LHCN-M2 (cell line): ENCODE data around the gene GNG7. TPM values are rescaled to one million over a fixed set of nuclear protein-coding genes. Genes with fewer than 3 reads are reported as not detected.
"Not testable (repeated sequence)": the region's sequence is repeated elsewhere in the genome, so short reads cannot be mapped to it uniquely, and the experiment has no call there.

Source experiments
- DNase-seq: peaks from one replicate; pipeline ENCODE4 v3.0.0-alpha.2; 2012; ENCODE audit warnings: low read depth
- total RNA-seq: library from RNA; depleted of rRNA; stranded (reverse); fragments of >200 nt; gene quantifications from 2 replicates; pipeline ENCODE4 v1.2.3, GENCODE V29; 2014

GNG7 gene
- total RNA-seq, 1 experiment from 2014 or later = not detected

DNA sequence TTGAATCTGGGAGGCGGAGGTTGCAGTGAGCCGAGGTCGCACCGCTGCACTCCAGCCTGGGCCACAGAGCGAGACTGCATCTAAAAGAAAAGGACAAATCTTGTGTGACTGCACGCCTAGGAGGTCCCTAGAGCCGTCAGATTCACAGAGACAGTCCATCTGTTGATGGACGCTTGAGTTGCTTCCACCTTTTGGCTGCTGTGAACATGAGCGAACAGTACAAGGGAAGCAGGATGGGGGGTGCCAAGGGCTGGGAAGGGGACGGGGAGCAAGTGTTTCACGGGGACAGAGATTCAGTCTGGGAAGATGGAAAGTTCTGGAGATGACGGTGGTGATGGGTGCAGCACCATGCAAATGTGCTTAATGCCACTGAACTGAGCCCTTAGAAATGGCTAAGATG, 78.7 kb downstream of the GNG7 start:
- no peak for DNase-seq

DNA sequence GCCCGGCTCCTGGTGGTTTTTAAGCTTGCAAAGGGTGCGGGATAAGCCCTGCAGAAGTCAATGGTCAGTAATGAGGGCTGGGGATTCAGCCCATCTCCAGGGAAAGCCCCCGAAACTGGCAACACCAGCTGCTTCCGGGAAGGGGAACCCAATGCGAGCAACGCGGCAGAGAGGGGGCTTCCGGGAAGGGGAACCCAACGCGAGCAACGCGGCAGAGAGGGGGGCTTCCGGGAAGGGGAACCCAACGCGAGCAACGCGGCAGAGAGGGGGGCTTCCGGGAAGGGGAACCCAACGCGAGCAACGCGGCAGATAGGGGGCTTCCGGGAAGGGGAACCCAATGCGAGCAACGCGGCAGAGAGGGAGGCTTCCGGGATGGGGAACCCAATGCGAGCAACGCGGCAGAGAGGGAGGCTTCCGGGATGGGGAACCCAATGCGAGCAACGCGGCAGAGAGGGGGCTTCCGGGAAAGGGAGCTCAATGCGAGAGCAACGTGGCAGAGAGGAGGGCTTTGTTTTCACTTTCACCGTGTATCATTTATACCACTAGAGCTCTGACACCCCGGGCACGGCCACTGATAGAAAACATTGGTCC, 80.0 kb downstream of the GNG7 start:
- DNase-seq = not testable (repeated sequence)

DNA sequence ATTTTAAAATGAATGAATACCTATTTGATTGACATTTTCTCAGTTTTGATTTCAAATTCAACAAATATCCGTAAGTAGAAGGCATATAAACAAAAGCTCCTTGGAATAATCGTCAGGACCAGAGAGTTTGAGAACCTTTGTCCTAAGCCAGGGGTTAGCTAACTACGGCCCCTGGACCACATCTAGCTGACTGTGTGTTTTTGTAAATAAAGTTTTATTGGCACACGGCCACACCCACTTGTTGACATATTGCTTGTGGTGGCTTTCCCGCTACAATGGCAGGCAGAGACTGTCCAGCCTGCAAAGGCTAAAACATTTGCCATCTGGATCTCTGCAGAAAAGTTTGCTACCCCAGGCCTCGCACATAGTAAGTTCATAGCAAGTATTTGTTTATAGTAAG, 83.4 kb downstream of the GNG7 start:
- peak; percentile 54 for DNase-seq

DNA sequence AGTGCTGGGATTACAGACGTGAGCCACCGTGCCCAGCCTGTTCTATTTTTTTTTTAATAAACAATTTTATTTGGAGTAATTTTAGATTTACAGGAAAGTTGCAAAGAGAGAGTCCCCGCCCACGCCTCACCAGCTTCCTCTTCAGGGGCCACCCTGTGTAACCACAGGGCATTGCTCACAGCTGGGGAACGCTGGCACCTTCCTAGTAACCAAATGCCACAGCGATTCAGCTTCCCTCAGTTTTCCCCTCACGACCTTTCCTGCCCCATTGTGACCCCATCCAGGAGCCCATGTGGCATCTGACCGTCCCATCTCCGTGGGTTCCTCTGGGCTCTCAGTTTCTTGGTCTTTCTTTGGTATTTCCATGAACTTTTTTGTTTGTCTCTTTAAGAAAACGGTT, 83.9 kb downstream of the GNG7 start:
- peak; percentile 95 for DNase-seq

DNA sequence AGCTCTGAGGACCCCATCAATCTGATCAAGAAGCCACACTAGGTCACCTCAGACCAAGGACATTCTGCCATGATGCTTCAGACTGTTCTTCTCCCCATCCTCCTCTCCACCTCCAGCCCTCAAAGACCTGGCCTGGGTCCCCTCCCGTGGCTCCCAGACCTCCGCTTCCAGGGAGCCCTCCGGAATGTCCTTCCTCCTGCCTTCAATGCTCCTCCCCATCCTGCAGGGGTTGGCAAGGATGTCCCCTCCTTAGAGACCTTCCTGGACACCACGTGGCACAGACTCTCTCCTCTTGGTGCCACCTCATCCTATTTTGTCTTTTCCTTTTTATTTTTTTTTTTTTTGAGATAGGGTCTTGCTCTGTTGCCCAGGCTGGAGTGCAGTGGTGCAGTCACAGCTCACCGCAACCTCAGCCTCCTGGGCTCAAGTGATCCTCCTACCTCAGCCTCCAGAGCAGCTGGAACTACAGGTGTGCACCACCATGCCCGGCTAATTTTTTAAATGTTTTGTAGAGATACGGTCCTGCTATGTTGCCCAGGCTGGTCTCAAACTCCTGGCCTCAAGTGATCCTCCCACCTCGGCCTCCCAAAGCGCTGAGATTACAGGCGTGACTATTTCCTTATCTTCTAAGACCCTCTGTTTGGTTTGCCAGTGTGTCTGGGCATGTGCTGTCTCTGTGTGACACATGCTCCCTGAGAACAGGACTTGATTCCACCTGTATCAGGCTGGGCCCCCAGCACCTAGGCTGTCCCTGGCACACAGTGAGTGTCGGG, 84.9 kb downstream of the GNG7 start:
- DNase-seq = no peak

DNA sequence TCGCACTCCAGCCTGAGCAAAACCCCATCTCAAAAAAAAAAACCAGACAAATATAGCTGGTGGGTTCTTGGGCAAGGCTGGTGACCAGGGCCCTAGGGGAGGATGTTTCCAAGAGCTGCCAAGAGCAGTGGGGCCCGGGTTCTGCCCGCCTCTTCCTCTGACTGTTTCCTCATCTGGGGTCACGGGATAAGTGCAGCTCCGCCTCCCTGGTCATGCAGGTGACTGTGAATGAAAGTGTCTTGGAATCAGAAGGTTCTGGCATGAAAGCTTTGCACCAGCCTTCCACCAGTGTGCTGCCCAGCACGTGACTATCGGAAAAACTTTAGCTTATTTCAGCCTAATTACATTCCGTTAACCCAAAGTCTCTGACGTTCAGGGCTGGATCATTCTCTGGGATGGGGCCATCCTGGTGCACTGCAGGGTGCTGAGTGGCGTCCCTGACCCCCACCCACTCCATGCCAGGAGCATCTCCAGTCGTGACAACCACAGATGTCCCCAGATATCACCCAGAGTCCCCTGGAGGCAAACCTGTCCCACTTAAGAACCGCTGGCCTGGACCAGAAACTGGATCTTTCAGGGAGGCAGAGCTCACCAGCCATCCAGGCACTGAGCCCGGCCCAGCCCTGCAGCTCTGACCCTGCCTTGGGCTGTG, 85.6 kb downstream of the GNG7 start:
- DNase-seq = no peak

DNA sequence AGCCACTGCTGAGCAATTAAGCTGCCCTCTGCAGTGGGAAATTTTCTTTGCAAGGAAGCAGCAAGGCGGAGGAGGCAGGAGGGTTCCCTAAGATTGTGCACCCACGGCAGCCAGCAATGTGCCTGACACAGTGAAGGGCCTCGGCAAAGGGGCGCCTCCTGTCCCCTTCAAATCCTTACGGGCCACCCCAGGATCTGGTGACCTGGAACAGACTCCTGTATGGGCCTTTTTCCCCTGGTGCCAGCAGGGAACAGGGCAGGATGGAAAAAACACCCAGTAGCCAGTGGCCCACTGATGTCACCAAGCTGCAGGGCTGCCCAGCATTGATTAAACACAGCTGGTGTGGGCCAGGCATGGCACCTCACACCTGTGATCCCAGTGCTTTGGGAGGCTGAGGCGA, 86.7 kb downstream of the GNG7 start:
- DNase-seq = no peak

DNA sequence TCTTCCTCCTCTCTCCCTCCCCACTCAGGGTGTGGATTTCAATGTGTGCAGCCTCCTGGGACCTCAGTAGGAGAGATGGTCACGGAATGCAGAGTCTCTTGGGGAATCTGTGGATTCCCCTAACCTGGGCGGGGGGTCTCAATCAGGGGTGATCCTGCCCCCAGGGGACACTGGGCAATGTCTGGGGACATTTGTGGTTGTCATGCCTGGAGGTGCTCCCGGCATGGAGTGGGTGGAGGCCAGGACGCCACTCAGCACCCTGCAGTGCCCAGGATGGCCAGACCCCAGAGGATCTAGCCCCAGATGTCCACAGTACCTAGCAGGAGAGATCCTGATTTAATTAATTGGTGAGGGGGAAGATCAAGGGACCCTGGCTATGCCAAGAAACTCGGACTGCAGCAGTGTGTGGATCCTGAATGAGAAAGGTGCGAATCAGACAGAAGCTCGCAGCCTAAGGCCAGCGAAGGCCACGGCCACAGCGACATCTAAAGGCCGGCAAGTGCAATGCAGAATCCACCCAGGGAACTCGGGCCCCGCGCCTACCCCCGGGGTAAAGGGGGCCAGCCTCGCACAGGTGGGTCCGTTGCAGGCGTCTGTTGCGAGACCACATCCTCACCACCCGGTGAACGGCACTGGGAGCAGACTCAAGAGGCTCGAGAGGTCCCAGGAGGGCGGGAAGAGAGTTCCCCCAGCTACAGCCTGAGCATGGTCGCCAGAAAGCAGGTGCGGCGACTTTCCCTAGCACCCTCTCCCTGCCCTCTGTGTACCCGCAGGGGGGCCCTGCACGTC, 88.8 kb downstream of the GNG7 start:
- peak; percentile 29 for DNase-seq

DNA sequence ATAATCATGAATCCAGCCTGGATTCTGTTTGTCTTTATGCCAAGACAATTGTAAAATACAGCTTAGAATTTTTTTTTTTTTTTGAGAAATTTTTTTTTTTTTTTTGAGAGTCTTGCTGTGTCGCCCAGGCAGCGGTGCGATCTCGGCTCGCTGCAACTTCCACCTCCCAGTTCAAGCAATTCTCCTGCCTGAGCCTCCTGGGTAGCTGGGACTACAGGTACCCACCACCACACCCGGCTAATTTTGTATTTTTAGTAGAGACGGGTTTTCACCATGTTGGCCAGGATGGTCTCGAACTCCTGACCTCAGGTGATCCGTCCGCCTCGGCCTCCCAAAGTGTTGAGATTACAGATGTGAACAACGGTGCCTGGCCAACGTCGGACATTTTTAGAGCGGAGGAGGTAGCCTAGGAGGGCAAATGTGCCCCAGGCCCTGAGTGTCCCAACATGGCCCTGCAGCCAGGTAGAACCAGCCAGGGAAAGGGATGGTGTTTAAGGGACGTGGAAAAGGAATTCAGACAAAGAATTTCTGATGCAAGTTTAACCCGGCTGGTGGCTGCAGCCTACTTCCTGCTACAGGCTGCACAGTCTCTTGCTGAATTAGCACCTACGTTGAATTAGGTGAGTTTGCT, 89.8 kb downstream of the GNG7 start:
- no peak for DNase-seq

DNA sequence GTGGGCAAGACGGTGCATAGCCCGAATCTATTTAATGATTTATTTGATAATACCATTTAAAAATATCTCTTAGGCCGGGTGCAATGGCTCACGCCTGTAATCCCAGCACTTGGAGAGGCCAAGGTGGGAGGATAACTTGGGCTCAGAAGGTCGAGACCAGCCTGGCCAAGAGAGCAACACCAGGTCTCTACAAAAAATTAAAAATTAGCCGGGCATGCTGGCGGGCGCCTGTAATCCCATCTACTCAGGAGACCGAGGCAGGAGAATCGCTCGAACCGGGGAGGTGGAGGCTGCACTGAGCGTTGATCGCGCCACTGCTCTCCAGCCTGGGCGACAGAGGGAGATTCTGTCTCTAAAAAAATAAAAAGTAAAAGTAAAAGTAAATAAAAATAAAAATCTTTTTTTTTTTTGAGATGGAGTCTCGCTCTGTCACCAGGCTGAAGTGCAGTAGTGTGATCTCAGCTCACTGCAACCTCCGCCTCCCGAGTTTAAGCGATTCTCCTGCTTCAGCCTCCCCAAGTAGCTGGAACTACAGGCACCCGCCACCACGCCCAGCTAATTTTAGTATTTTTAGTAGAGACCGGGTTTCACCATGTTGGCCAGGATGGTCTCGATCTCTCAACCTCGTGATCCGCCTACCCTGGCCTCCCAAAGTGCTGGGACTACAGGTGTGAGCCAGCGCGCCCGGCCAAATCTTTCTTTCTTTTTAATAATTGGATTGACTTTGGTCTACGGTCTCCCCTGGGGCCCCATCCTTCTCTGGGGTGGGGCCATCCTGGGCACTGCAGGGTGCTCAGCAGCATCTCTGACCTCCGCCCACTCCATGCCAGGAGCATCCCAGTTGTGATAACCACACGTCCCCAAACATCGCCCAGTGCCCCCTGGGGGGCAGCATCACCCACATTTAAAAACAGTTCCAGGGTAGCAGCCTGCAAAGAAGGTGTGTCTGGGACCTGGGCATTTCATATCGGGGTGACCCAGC, 90.7 kb downstream of the GNG7 start:
- DNase-seq = no peak

DNA sequence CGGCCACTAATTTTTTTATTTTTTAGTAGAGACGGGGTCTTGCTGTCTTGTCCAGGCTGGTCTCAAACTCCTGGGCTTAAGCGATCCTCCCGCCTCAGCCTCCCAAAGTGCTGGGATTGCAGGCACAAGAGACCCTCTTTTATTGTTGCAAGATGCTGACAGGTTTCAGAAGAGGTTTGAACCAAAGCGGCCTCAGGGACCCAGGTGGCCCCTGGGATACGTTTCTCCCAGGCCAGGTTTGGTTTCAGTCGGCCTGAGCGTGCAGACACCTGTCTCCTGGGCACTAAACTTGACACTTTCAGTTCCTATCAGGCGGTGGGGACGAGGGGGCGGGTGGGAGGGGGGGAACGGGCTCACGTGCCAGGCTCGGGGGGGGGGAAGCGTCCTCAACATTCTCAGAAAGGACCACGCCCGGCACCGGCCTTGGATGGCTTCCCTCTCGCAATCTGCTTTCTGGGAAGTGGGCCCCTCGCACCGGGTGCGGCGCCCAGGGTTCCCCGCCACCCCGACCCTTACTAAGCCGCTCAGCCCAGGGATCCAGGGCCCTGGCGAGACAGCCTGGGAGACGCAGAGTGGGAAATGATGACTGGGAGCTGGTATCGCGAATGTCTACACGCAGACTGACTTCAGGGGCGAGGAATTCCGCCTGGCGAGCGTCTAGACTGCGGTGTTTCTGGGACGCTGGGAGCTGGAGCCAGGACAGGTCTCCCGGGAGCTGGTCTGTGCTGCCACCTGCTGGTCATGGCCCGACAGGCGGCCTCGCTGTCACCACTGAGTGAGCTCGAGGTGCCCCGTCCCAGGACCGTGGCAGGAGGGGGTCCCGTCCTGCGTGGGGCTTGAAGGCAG, 91.6 kb downstream of the GNG7 start:
- peak; percentile 81 for DNase-seq

DNA sequence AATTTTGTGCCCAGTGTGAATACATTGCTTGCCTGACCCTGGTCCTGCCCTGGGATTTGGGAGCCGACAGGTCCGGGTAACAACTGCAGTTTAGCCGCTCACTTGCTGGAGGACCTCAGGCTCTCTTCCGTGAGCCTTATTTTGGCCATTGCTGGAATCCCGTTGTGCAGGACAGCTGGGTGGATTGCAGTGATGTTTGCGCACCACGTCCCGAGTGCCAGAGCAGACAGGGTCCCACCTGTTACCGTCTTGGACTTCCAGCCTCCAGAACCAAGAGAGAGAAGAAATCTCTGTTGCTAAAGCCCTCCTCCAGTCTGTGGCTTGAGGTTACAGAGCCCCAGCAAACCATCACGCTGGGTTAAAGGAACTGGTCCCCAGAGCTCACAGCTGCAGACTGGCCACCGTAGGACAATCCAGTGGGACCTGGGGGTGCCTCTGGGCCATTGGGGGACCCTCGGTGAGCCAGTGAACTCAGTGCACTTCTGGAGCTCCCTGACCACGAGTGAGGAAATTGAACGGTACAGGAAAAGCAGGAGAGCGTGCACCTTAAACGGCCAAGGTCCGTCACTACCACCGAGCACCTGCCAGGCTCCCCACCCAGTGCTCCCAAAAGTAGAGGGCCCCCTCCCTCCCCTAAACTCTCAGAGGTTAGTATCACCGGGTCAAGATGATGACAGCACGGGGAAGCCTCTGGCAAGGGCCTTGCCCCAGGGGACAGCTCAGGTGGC, 92.9 kb downstream of the GNG7 start:
- DNase-seq = no peak

DNA sequence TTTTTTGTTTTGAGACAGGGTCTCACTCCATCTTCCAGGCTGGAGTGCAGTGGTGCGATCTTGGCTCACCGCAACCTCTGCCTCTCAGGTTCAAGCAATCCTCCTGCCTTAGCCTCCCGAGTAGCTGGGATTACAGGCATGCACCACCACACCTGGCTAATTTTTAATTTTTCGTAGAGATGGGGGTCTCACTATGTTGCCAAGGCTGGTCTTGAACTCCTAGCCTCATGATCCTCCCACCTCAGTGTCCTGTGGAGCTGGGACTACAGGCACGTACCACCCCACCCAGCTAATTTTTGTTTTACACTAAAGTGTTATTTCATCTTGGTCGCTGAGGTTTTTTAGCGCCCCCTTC, 93.5 kb downstream of the GNG7 start:
- not testable (repeated sequence) for DNase-seq

DNA sequence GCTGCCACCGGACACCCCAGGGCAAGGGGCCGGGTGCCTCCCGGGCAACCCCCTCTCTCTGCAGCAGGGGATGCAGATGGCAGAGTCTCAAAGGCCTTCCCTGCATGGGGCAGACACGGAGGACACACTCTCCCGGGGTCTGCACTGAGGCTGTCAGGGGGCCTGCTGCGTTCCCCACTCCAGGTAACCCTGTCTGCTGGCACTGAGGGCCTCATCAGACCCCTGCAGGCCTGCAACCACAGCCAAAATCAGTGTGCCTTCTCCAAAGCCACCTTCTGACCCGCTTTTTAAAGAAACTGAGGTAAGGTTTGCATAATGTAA, 93.9 kb downstream of the GNG7 start:
- no peak for DNase-seq

DNA sequence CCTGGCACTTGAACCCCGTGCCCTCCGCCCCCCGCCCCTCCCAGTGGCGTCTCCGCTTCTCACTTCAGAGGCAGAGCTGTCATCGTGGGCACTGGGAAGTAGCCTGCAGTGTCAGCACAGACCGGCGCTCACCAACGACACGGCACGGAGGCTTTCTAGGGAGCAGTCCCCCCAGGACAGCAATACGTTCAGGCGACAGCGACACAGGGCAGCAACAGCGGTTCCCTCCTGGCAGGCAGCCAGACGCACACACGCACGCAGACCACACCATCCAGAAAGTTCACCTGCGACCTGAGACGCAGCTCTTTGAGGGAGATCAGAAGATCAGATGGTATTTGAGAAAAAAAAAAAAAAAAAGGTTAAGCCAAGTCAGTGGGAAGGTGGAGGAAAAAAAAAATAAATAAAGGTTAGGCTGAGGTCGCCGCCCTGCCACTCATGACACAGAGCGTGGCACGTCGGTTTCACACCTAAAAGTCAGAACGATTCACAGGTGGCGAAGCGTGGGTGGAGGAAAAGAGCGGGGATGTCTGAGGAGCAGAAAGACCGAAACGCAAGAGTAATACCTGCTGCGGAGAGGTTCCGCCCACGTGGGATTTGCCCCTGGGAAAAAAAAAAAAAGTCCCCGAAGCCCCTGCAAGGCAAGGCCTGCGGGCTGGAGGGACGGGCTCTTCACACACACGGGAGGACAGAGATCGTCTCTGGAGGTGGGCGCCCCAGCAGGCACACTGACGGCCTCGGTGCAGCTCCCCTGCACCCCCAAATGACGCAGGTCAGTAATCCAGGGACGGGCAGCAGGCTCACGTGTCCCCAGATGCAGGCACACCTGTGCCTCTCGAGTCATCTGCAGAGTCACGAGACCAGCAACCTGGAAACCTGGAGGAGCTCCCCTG, 94.5 kb downstream of the GNG7 start:
- DNase-seq = no peak

DNA sequence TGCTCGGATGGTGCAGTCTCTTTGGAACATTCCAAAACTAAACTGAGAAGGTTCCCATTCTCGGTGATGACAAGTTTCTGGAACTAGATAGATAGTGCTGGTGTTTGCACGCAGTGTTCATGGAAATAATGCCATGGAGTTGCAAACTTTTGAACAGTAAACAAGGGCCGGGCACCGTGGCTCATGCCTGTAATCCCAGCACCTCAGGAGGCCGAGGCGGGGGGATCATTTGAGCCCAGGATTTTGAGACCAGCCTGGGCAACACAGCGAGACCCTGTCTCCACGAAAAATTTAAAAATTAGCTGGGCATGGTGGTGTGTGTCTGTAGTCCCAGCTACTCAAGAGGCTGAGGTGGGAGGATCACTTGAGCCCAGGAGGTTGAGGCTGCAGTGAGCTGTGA, 95.7 kb downstream of the GNG7 start:
- not testable (repeated sequence) for DNase-seq

DNA sequence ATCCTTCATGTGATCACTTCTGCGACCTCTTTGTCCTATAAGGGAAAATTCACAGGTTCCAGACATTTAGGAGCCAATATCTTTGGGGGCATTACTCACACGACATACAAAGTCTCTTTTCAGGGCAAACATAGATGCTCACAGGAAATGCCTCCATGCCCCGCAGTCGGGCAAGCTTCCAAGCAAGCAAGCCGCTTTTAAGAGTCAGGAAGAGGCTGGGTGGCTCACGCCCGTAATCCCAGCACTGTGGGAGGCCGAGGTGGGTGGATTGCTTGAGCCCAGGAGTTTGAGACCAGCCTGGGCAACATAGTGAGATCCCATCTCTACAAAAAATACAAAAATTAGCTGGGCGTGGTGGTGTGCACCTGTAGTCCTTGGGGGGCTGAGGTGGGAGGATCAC, 96.6 kb downstream of the GNG7 start:
- not testable (repeated sequence) for DNase-seq

DNA sequence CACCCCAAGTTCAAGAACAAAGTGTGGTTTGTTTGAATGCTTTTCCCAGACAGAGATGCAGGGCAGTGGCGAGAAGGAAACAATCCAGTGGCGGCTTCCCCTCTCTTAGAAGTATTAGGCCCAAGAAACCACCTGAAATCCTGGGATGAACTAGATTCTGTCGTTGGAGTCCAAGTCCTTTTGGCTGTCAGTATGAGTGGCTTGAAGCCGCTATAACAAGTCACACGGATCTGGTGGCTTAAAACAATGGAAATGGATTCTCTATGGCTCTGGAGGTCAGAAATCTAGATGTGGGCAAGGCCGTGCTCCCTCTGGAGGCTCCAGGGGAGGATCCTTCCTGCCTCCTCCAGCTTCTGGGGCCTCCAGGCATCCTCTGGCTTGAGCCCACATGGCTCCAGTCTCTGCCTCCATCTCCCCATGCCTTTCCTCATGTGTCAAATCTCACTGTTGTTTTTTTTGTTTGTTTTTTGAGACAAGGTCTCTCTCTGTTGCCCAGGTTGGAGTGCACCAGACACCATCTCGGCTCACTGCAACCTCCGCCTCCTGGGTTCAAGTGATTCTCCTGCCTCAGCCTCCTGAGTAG, 97.7 kb downstream of the GNG7 start:
- no peak for DNase-seq
